ENCODE measurements around the gene VPS4B. TPM values are rescaled to one million over a fixed set of nuclear protein-coding genes. Genes with fewer than 3 reads are reported as not detected.

The VPS4B gene
- total RNA-seq, 1 experiment from 2014 or later = 60.2 TPM

DNA sequence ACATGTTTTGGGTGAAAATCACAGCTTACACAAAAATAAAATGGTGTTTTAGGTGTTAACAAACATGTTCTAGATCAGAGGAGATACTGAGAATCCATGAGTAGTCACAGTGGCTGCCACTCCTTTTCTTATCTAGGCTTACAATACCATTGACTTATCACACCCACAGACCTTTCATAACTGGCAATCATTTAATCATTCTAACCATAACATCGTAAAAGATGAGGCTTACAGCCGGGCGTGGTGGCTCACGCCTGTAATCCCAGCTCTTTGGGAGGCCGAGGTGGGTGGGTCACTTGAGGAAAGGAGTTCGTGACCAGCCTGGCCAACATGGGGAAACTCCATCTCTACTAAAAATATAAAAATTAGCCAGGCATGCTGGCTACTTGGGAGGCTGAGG, 35.7 kb upstream of the VPS4B start:
- H3K56ac ChIP-seq (ENCODE audit: insufficient read length, low read depth, low read length) = no peak overlapping the region
- no peaks in the 10 kb centered on the region for H3K27me3 Mint-ChIP-seq (ENCODE audit: low read depth)
- H2BK20ac ChIP-seq (ENCODE audit: low read depth, low read length, poor library complexity, severe bottlenecking) = no peak overlapping the region
- no peak overlapping the region for H4K5ac ChIP-seq (ENCODE audit: insufficient read length, low read depth, low read length)
- no peak overlapping the region for H4K8ac ChIP-seq (replicated peaks; ENCODE audit: insufficient read length, low read depth, low read length)
- no peaks in the 10 kb centered on the region; a peak in 1 of 5 replicates for H3K9me3 Mint-ChIP-seq
- no peak overlapping the region for H2BK12ac ChIP-seq (ENCODE audit: insufficient read length, low read depth, low read length)
- no peak overlapping the region for H3K27ac ChIP-seq (ENCODE audit: insufficient read length, low read depth, low read length)
- H3K9ac ChIP-seq (ENCODE audit: extremely low read depth, insufficient read length, low read length) = no peak overlapping the region
- H3K27ac Mint-ChIP-seq = no peak overlapping the region
- no peaks in the 10 kb centered on the region for H3K23me2 ChIP-seq (ENCODE audit: insufficient read length, low read depth, low read length, poor library complexity, severe bottlenecking)
- no peak overlapping the region for H3K18ac ChIP-seq (ENCODE audit: insufficient read length, low read depth, low read length)
- no peak overlapping the region for H3K14ac ChIP-seq (ENCODE audit: insufficient read depth, low read length)
- no peaks in the 10 kb centered on the region for H3K79me1 ChIP-seq (ENCODE audit: insufficient read depth, low read depth, low read length, poor library complexity, severe bottlenecking)
- no peaks in the 10 kb centered on the region for H3K79me2 ChIP-seq (ENCODE audit: insufficient read depth, low read length)
- H2AFZ ChIP-seq (ENCODE audit: low read length) = no peak overlapping the region
- H3K4me3 Mint-ChIP-seq = no peak overlapping the region
- H3T11ph ChIP-seq (ENCODE audit: low read length) = no peak overlapping the region
- TF ChIP-seq, protein P1, sequence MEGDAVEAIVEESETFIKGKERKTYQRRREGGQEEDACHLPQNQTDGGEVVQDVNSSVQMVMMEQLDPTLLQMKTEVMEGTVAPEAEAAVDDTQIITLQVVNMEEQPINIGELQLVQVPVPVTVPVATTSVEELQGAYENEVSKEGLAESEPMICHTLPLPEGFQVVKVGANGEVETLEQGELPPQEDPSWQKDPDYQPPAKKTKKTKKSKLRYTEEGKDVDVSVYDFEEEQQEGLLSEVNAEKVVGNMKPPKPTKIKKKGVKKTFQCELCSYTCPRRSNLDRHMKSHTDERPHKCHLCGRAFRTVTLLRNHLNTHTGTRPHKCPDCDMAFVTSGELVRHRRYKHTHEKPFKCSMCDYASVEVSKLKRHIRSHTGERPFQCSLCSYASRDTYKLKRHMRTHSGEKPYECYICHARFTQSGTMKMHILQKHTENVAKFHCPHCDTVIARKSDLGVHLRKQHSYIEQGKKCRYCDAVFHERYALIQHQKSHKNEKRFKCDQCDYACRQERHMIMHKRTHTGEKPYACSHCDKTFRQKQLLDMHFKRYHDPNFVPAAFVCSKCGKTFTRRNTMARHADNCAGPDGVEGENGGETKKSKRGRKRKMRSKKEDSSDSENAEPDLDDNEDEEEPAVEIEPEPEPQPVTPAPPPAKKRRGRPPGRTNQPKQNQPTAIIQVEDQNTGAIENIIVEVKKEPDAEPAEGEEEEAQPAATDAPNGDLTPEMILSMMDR (conservative IDR thresholded peaks at IDR 0.05) = no peak
- no peak overlapping the region for H2BK120ac ChIP-seq (ENCODE audit: low read depth, low read length, poor library complexity, severe bottlenecking)
- H2BK15ac ChIP-seq (ENCODE audit: low read depth, low read length) = no peak overlapping the region
- no peaks in the 10 kb centered on the region for H3K27me3 ChIP-seq (ENCODE audit: insufficient read depth, low read length)
- H3K4me2 ChIP-seq (ENCODE audit: insufficient read depth, insufficient read length, low read length) = no peak overlapping the region
- H3K4me1 Mint-ChIP-seq = peaks cover 6 to 10% of the 10 kb centered on the region in 2 experiments
- H3K4ac ChIP-seq (ENCODE audit: low read depth, low read length) = no peak overlapping the region
- DNase-seq = no peak
- no peaks in the 10 kb centered on the region for H4K20me1 ChIP-seq (ENCODE audit: control insufficient read depth, insufficient read depth, insufficient read length)
- no peak overlapping the region for H4K91ac ChIP-seq (ENCODE audit: insufficient read length, low read depth, low read length)
- no peaks in the 10 kb centered on the region; a peak in 1 of 7 replicates for H3K36me3 Mint-ChIP-seq (ENCODE audit: insufficient read depth in 1 of 3, low read depth in 3 of 3)
- no peaks in the 10 kb centered on the region for H3K9me3 ChIP-seq (ENCODE audit: control insufficient read depth, low read depth, low read length)
- H2AK5ac ChIP-seq (ENCODE audit: insufficient read length, low read length) = no peak overlapping the region
- H3K4me1 ChIP-seq (ENCODE audit: insufficient read depth, low read length) = peaks cover 2% of the 10 kb centered on the region; the same call in 1 of the 2 replicates
- WGBS (ENCODE audit: extremely low coverage, insufficient read length, low lambda C conversion rate) = no CpG with 5 or more reads among the region's 6 CpGs
- H3K23ac ChIP-seq (ENCODE audit: insufficient read length, low read depth, low read length) = no peak overlapping the region
- no peak overlapping the region for H2BK5ac ChIP-seq (ENCODE audit: insufficient read length, low read length)

All from H9 (cell line).